GM21515 (cell line): ENCODE data around the gene RASGRF2.
"Not testable (repeated sequence)": the region's sequence is repeated elsewhere in the genome, so short reads cannot be mapped to it uniquely, and the experiment has no call there.

ENCODE experiments used
- ATAC-seq: cut with Tn5 transposase; IDR thresholded peaks from one replicate; pipeline ENCODE4 v1.9.1; 2021; ENCODE audit not compliant: unreplicated experiment

The RASGRF2 gene

DNA sequence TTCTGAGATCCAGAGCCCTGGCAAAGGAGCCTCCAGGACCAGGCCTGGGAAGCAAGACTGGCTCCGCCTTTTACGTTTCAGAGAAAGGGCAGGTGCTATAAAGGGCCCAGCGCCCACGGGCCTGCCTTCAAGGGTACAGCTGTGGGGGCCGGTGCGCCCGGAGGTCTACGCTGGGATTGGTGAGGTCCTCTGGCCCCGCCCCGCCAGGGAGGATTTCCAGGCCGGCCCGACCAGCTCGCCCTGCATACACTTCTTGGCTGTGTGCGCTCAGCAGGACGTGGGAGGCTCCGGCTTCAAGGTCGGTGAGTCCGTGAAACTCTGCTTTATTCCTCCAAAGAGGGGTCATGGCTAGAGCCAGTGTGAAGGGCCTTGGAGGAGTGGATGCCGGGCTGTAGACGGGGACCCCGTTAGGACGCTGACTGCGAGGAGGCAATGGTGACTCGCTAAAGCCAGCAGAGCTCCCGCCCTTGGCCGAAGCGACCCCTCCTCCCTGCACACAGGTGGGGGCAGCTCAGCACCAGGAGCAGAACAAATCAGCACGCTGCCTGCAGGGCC is 273.0 kb downstream of the RASGRF2 start, which contains the start of gene CKMT2:
CKMT2 (plus strand) TSS at position 243 of the 555 bp plus-strand sequence. CDS start 17,811 bp downstream, outside the sequence.
- no peak for ATAC-seq

GRCh38 chr5:81234299-81234698 is 274.1 kb downstream of the RASGRF2 start:
- no peak for ATAC-seq

DNA sequence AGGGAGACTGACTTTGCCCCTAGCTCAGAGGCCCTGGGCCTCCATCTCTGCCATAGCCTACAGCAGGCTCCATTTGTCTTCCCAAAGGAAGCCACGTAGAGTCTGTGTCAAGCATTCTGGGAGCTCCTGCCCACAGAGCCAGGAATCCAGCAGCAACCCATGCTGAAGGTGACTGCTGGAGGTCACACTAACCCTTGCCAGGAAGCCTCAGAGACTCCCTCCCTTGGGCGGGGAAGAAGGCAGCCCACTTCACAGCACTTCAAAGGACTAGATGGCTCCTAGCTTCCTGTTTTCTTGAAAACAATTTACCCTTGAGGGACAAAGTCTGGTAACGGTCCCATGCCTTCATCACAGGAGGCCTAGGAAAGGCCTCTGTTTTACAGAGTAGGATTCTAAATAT is 274.6 kb downstream of the RASGRF2 start:
- no peak for ATAC-seq

DNA sequence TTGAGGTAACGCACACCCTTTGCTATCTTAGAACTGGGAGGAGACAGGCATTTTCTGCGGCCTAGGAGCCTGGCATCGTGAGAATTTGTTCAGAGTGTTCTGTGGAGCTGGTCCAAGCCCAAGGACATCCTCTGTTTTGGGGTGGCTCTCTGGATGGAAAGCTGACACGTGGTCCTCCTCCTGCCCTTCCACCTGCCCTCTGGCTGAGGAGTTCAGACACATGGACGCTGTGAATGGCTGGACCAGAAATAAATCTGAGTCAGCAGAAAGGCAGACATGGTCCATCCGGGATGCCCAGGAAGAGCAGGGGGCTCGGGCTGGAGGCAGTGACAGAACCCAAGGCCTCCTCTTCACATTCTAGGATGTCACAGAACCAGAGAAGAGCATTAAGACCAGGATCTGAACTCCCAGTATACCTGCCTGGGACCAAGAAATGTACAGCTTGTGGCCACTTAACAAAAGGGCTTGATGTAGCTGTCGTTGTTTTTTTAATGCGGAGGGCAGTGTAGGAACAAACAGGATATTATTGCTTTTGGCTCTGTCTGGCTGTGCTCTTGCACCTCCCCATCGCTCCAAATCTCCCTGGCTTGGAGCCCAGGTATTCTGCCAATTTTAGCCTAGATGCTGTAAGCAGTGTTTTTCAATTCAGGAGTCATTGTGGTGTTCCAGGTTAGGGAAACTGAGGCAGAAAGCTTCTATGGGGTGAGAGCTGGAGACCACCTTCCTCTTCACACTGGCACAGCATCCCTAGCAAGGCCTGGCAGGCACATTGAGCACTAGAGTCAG is 275.3 kb downstream of the RASGRF2 start:
- no peak for ATAC-seq

DNA sequence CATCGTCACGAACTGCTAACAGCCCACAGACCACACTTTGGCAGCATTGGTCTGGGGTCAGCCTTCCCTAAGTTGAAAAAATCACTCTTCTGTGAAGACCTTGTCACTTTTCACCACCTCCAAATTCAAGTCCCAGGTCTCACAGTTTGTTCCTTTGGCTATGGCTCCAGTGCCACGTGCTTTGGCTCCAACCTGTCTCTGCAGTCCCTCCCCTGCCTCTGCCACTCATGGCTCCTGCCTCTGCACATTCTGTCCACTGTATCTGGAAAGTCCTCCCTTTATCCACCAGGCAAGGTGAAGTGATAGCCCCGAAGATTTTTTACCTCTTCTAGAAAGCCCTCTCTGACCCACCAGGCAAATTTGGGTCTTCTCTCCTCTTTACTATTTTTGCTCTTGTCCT is 278.3 kb downstream of the RASGRF2 start:
- ATAC-seq = no peak

GRCh38 chr5:81239613-81240012 is 279.4 kb downstream of the RASGRF2 start:
- ATAC-seq = no peak

DNA sequence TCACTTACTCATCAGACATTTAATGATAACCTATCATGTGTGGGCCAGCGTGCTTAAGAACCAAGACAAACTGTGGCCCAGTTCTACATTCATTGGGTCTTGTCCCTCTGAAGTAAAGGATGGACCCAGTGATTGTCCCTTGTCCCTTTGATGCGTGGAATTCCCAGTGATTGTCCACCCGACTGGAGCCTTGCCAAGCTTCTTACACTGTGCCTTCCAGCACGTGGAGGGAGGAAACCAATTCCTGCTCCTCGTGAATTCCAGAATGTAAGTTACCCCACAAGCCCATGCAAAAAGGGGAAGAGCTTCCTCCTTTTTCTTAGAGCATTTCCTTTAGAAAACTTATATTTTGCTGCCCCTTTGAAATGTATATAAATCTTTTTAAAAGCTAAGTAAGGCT is 280.8 kb downstream of the RASGRF2 start:
- ATAC-seq = no peak

GRCh38 chr5:81241961-81242648 is 281.9 kb downstream of the RASGRF2 start:
- ATAC-seq = no peak

GRCh38 chr5:81242906-81243436 is 282.8 kb downstream of the RASGRF2 start:
- ATAC-seq = no peak

GRCh38 chr5:81244451-81244850 is 284.3 kb downstream of the RASGRF2 start:
- ATAC-seq = no peak

DNA sequence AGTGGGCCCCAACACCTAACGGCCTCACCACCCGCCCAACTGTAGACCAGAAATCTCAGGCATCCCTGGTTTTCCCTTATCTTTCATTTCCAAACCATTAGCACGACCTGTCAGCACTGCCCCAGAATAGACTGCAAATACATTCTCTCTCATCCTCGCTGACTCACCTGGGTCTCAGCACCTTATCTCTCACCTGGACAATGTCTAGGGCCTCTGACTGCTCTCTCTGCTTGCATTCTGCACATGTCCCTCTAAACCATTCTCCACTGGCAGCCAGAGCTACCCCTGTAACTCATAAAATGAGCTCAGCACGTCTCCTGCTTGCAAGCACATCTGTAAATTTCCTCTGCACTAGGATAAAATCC is 285.7 kb downstream of the RASGRF2 start:
- no peak for ATAC-seq

GRCh38 chr5:81246697-81247096 is 286.5 kb downstream of the RASGRF2 start:
- ATAC-seq = no peak

- no peak for ATAC-seq
Measured at GRCh38 chr5:81247441-81247972, 287.3 kb downstream of the RASGRF2 start.

DNA sequence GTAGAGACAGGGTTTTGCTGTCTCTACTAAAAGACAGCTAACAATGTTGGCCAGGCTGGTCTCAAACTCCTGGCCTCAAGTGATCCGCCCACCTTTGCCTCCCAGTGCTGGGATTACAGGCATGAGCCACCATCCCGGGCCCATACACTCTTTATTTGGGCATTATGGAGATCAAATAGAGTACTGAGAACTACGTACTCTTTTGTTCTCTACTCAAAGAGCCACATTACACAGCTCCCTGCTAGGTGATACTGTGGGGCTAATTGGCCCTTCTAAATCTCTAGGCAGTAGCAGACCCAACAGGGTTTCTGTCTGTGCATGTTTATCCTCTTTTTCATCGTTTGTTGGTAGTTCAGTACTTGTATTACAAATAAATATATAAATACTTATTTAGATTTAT is 289.1 kb downstream of the RASGRF2 start:
- no peak for ATAC-seq

GRCh38 chr5:81250004-81250403 is 289.8 kb downstream of the RASGRF2 start:
- no peak for ATAC-seq

DNA sequence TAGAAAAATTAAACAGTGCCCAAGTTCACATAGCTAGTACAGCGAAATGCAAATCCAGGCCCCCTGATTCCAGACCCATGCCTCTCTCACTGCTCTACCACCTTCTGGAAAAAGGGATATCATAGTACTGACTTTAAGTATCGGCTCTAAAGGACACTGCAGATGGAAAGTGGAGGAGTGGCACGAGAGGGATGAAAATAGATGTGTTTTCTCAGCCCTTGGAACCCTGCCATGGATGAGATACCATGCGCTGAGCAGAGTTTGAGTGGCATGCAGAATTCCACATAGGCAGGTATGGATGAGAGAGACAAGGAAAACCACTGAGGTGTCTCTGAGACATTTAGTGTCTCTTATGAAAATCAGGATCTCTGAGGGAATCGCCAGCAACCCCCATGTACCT is 291.8 kb downstream of the RASGRF2 start:
- no peak for ATAC-seq

GRCh38 chr5:81252904-81253303 is 292.7 kb downstream of the RASGRF2 start:
- ATAC-seq = no peak

DNA sequence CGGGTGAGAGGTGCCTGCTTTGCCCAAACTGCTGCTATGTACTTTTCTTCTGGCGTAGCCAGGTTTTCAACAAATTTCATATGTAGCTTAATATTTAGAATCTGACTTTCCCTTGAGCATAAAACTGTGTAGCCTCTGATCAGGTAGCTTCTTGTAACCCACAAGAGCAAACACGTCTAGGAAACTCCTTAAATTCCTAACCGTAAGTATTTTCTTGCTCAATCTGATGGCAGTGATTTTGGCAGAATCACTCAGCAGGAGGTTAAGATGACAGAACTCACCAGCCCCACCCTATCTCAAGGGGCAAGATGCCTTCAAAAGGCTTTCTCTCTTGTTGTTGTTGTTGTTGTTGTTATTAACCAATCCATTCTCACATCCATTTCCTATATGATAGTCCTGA is 293.7 kb downstream of the RASGRF2 start:
- ATAC-seq = no peak

DNA sequence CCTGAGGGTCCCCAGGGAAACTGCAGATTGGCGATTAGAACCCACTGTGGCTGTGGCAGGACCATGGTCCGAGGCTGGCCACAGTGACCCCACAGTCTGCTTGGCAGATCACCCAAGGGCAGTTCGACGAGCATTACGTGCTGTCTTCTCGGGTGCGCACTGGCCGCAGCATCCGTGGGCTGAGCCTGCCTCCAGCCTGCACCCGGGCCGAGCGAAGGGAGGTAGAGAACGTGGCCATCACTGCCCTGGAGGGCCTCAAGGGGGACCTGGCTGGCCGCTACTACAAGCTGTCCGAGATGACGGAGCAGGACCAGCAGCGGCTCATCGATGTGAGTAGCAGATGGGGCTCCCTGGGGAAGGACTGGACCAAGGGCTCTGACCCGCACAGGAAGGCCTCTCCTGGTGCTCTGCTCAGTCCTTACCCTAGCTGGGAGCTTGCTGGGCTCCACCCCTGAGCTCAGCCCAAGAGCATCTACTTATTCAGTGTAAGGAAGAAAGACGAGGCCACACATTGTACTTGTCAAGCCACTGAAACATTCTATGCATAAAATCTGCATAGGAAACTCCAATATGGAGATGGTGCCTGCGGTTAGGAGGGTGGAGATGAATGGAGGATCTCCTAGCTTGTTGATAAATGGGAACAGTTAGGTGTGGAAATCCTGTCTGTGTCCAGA is 294.9 kb downstream of the RASGRF2 start:
- no peak for ATAC-seq

- ATAC-seq = no peak
Measured at GRCh38 chr5:81256766-81257165, 296.6 kb downstream of the RASGRF2 start.

- ATAC-seq = not testable (repeated sequence)
Measured at GRCh38 chr5:81262796-81263195, 302.6 kb downstream of the RASGRF2 start.
